ENCODE measurements around the gene ZNF573.

ZNF573 gene

GRCh38 chr19:37692956-37693620, 86.3 kb downstream of the ZNF573 start:
- no peak for DNase-seq

GRCh38 chr19:37691881-37692504, 87.4 kb downstream of the ZNF573 start:
- peak; percentile 43 for DNase-seq

Data from NCI-H510A treated with DMSO at 0.1 percent for 48 hours (cell line).